Mesangial cell (primary cell): ENCODE results near the gene PFN1. TPM values are rescaled to one million over a fixed set of nuclear protein-coding genes. Genes with fewer than 3 reads are reported as not detected.

Experiments used
- total RNA-seq: library from RNA; depleted of rRNA; stranded (reverse); fragments of >200 nt; gene quantifications from 2 replicates; pipeline ENCODE4 v1.2.3, GENCODE V29; 2015

The PFN1 gene
- 1,852 and 3,641 TPM in 2 replicates for total RNA-seq

DNA sequence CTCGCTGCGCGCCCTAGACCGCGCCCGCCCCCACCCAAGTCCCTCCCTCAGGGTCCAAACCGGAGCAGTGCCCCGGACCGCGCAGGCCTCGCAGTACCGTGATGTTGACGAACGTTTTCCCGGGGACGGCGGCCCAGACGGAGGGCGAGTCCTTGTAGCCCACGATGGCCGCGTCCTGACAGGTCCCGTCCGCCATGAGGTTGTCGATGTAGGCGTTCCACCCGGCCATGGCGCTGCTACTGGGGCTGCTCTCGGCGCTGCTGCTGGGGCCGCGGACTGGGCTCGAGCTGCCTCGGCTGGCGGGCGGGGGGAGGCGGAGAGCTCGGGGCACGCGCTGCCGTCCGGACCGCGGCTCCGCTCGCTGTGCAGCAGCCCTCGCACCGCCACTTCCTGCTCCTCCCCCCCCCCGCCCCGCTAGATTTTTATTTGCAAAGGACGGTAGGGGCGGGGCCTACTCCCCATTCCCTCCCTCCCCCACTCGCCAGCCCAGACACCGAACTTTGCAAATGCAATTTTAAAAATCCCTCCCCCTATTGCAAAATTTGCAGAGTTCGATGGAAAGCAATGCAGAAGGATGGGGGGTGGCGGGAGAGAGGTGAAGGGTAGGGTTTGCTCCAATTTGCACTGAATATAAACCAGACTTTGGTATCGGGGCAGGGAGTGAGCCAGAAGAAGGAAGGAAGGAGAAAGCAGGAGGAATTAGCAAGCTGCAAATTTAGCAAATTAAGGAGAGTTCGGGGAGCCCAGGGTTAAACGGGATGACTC, at the start of gene PFN1:
Gene PFN1 (minus strand): TSS at position 365 of the 765 bp plus-strand sequence. CDS start 136 bp downstream, at position 229.

DNA sequence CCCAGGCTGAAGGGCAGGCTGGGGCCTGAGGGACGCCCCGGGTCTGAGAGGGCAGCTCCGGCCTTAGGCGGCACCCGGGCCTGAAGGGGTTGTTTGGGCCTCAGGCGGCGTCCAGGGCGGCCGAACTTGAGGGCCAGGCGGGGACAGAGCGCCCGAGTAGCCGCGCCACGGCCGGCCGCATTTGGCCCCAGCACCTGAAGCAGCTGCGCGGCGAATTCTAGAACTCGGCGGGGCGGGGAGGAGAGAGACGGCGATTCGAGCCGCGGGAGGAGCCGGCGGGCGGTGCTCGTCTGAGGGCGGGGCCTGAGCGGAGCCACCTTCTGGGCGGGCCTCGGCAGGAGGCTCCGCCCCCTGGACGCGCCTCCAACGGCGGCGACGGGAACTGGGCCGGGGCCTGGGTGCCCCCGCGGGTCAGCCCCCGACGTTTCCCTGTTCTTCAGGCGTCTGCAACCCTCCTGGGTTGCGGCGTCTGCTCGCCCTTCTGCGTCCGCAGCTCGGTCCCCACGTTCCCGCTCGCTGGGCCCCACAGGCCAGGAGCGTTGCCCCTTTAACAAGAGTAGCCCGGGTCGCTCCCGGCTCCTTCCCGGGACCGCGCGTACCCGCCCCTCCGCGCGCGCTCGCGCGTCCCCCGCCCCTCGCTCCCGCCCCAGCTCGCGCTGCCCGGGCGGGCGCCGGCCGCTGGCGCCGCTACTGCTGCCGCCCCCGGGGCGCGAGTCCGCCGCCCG, 49.1 kb upstream of the PFN1 start, which contains the start of the genes INCA1 and KIF1C:
Gene INCA1 (minus strand): TSS at position 221 of the 725 bp plus-strand sequence. CDS start 3,085 bp downstream, outside the sequence.
Gene KIF1C (plus strand): TSS at position 649 of the 725 bp plus-strand sequence. CDS start 2,297 bp downstream, outside the sequence.

DNA sequence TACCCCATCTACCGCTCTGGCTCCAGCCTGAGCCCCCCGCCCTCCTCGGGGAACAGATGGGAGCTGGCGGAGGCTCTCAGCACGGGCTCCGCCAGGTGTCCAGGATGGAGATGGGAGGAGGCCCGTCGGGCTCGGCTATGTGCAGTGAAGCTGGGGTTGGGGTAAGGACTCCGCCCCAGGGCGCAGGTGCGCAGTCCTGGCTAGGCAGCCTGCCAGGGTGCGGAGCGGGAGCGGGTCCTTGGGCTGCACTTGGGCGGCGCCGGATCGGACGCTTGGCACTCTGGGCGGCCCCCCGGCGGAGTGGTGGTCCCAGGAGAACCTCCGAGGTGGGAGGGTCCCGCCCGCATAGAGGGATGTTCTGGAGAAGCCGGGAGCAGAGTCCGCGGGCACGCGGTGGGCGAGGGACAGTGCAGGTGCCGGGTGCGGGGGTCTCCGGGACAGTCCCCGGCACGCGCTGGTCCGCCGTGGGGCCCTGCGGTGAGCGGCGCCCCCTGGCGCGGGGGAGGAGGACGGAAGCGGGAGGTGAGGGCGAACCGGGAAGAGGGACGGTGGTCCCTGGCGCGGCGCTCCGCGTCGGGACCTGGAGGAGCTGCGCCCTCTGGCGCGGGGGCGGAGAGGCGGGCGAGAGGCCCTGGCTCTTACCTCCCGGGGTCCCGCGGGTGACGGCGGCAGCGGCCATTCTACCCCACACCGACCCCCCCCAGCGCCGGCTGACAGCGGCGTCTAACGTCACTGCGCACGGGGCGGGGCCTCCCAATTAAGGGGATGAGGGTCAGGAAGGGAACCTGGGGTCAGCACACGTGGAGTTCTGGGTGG, 38.8 kb upstream of the PFN1 start, which contains the start of gene CAMTA2:
Gene CAMTA2 (minus strand): TSS at position 725 of the 816 bp plus-strand sequence. CDS start 1,453 bp downstream, outside the sequence.

DNA sequence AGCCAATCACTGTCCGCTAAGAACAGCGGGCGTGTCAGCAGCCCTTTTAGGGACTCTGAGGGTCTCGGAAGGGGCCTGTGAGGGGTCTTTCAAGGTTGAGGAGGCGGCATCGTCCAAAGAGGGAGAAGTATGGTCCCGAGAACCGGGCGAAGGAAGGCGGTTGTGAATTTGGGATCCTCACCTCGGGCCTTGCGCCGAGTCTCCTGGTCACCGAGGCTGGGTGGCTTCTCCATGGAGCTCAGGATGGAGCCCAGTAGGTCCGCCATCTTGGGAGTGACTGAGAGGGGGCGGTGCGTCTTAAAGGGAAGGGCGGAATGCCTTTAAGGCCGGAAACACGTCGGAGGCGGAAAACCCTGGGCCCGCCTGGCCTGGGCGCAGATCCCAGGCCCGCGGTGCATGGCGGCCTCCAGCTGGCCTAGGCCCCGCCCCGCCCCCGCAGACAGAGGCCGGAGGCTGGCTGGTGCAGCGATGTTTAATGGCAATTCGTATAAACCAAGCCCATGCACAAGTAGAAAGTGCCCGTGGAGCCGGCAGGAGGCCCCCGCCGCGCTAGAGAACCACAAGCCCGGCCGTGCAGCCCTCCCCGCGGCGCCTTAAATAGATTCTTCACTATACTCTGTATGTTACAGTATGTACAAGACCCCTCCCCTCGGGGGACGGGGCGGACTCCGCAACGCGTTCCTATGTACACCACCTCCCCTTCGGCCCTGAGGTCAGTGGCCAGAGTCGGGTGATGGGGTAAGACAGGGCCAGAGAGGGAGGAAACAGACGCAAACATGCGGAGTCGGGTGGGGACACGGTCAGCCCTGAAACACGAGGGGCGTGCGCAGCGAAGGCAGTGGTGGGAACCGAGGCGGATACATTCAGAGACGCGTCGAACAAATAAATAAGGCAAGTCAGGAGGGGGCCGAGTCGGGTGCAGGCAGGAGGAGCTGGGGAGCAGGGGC, 19.5 kb upstream of the PFN1 start, which contains the start of gene SPAG7:
Gene SPAG7 (minus strand): TSS at position 279 of the 947 bp plus-strand sequence. CDS start 13 bp downstream, at position 266.

GRCh38 chr17:4950746-4951204, 2.4 kb upstream of the PFN1 start, which contains the start of gene ENO3:
TSS of gene ENO3 (plus strand) at chr17:4951119. CDS start at chr17:4951830, 711 bp downstream.

GRCh38 chr17:4939796-4940554, 8.4 kb downstream of the PFN1 start, which contains the start of the genes RNF167 and SLC25A11:
TSS of gene RNF167 (plus strand) at chr17:4940268. CDS start at chr17:4940910, 642 bp downstream.
TSS of gene SLC25A11 (minus strand) at chr17:4940046. CDS start at chr17:4939910, 136 bp downstream.

DNA sequence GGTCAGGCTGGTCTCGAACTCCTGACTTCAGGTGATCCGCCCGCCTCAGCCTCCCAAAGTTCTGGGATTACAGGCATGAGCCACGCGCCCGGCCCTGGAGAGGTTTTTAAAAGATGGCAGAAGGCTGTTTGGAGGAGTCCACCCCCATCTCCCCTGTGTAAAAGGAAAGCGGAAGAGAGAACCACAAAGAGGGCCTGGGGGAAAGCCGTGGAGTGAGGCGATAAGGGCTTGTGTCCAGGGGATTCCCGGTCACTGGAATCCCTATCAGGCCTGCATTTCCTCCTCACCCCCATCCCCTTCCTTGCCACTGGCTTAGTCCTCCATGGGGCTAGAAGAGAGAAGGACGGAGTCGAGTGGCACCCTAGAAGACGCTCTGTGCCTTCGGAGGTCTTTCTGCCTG, 16.4 kb downstream of the PFN1 start, which contains the start of gene GP1BA:
Gene GP1BA (plus strand): TSS at position 315 of the 400 bp plus-strand sequence. CDS start 328 bp downstream, outside the sequence.

DNA sequence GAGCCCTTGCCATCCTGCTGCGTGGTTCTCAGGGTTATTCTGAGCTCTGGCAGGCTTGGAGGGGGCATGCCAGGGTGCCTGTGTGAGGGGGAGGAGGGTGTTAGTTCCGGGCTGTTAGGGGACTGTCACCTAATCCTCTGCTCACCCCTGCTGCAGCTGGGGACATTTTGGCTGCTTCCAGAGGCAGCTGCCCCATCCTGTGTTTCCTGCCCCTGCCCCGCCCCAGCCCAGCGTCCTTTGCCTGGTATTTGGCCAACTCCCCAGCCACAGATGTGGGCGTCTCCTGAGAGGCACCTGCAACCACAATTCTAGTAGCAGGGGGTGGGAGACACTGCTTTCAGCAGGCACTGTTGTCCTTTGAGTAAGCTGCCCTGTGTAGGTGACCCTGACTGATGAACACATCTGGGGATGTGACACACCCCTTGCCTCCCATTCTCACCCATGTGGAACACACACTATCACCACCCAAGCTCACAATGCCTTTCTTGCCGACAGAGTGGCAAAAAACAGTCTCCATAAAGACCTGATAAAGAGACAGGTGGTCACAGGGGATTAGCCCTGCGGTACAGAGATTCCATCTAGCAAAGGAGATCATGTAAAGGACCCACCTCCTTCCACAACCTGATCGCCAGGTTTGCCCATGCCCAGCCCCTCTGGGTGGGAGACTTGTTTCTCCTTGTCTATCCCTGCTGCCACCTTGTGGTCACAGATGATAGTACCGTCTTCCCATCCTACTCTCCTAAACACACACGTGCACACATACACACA, 45.1 kb downstream of the PFN1 start, which contains the start of gene CHRNE:
Gene CHRNE (minus strand): TSS at position 48 of the 768 bp plus-strand sequence. CDS start 35 bp downstream, at position 13.

DNA sequence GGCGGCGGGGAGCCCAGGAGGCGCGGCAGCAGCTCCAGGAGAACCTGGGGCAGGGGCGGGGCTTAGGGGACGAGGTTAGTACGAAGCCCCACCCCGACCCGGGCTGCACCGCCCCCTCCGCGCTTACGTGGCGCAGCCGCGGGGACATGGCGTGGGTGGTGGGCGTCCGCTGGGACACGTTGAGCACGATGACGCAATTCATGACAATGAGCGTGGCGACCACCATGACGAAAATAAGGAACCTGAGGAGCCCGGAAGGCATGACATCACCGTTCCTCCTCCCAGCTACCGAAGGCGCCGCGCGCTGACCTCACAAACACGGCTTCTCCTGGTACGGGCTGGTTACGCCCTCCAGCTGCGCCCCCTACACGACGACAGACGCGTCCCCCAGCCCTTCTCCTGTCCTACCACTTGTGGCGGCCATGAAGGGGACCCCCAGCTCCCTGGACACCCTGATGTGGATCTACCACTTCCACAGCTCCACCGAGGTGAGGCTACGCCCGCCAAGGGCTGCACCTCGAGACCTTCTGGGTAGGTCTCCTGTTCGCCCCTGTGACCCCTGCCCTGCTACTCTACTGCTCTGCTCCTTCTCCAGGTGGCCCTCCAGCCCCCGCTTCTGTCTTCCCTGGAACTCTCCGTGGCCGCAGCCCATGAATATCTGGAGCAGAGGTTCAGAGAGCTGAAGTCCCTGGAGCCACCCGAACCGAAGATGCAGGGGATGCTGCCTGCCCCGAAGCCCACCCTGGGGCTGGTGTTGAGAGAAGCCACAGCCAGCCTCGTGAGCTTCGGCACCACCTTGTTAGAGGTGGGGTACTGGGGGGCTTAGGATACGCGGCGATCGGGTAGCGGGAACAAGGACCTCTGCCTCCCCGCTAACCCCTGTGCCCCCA, 48.7 kb downstream of the PFN1 start, which contains the start of gene C17orf107:
Gene C17orf107 (plus strand): TSS at position 196 of the 890 bp plus-strand sequence. CDS start 227 bp downstream, at position 423.

Other genes starting within 250 kb of the PFN1 start
- gene PELP1, start 244.4 kb downstream of the PFN1 start, total RNA-seq = 51.6 and 56.2 TPM in 2 replicates
- gene ARRB2, start 237.9 kb downstream of the PFN1 start, total RNA-seq = 9.0 and 10.3 TPM in 2 replicates
- gene MED11, start 217.1 kb downstream of the PFN1 start, total RNA-seq = 17.1 and 22.3 TPM in 2 replicates
- gene ZMYND15, start 208.7 kb downstream of the PFN1 start, total RNA-seq = 0.13 and 0.16 TPM in 2 replicates
- gene CXCL16, start 208.6 kb downstream of the PFN1 start, total RNA-seq = 2.1 and 10.4 TPM in 2 replicates
- gene TM4SF5, start 176.6 kb downstream of the PFN1 start, total RNA-seq = not detected in 2 replicates
- 1.1 TPM in 1 of 2 replicates, not detected in the other for gene VMO1, start 162.2 kb downstream of the PFN1 start, total RNA-seq
- gene GLTPD2, start 159.6 kb downstream of the PFN1 start, total RNA-seq = 0.49 TPM in 1 of 2 replicates, not detected in the other
- gene PSMB6, start 152.4 kb downstream of the PFN1 start, total RNA-seq = 181 and 242 TPM in 2 replicates
- 13.5 and 30.9 TPM in 2 replicates for gene PLD2, start 141.4 kb downstream of the PFN1 start, total RNA-seq
- gene MINK1, start 115.2 kb downstream of the PFN1 start, total RNA-seq = 18.9 and 22.6 TPM in 2 replicates
- gene C17orf107, start 49.0 kb downstream of the PFN1 start, total RNA-seq = 1.8 and 8.4 TPM in 2 replicates
- 0.16 and 1.4 TPM in 2 replicates for gene CHRNE, start 45.4 kb downstream of the PFN1 start, total RNA-seq
- gene GP1BA, start 16.3 kb downstream of the PFN1 start, total RNA-seq = not detected in 2 replicates
- 66.6 and 80.7 TPM in 2 replicates for gene SLC25A11, start 8.5 kb downstream of the PFN1 start, total RNA-seq
- gene RNF167, start 8.3 kb downstream of the PFN1 start, total RNA-seq = 53.3 and 56.0 TPM in 2 replicates
- gene ENO3, start 2.6 kb upstream of the PFN1 start, total RNA-seq = 2.0 and 5.2 TPM in 2 replicates
- gene SPAG7, start 19.3 kb upstream of the PFN1 start, total RNA-seq = 41.7 and 55.0 TPM in 2 replicates
- gene CAMTA2, start 39.1 kb upstream of the PFN1 start, total RNA-seq = 21.5 and 30.9 TPM in 2 replicates
- gene INCA1, start 49.0 kb upstream of the PFN1 start, total RNA-seq = 0.33 and 2.0 TPM in 2 replicates
- 68.6 and 71.5 TPM in 2 replicates for gene KIF1C, start 49.4 kb upstream of the PFN1 start, total RNA-seq
- gene SLC52A1, start 86.9 kb upstream of the PFN1 start, total RNA-seq = under 0.01 TPM in 1 of 2 replicates, not detected in the other
- 0.81 and 2.2 TPM in 2 replicates for gene ZFP3, start 129.9 kb upstream of the PFN1 start, total RNA-seq
- gene ZNF232, start 163.3 kb upstream of the PFN1 start, total RNA-seq = 3.6 and 5.6 TPM in 2 replicates
- not detected in 2 replicates for gene USP6, start 167.5 kb upstream of the PFN1 start, total RNA-seq
- gene ZNF594, start 243.3 kb upstream of the PFN1 start, total RNA-seq = 4.1 and 5.2 TPM in 2 replicates